ENCODE results near the gene IMPACT.

DNA sequence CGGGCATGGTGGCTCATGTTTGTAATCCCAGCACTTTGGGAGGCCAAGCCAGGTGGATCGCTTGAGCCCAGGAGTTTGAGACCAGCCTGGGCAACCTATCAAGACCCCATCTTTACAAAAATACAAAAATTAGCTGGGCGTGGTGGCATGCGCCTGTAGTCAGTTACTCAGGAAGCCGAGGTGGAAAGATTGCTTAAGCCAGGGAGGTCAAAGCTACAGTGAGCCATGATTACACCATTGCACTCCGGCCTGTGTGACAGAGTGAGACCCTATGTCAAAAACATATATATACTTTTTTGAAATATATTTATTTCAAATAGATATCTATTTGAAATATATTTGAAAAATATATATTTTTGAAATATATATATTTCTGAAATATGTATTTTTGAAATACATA lies 39.8 kb upstream of the IMPACT start:
- TF ChIP-seq TAF1 (IDR thresholded peaks at IDR 0.05; ENCODE audit: borderline replicate concordance, insufficient read depth, low read length) (no peak), POLR2AphosphoS5 (IDR thresholded peaks at IDR 0.05; ENCODE audit: low read depth, low read length) (no peak)
- TF ChIP-seq, protein P1, sequence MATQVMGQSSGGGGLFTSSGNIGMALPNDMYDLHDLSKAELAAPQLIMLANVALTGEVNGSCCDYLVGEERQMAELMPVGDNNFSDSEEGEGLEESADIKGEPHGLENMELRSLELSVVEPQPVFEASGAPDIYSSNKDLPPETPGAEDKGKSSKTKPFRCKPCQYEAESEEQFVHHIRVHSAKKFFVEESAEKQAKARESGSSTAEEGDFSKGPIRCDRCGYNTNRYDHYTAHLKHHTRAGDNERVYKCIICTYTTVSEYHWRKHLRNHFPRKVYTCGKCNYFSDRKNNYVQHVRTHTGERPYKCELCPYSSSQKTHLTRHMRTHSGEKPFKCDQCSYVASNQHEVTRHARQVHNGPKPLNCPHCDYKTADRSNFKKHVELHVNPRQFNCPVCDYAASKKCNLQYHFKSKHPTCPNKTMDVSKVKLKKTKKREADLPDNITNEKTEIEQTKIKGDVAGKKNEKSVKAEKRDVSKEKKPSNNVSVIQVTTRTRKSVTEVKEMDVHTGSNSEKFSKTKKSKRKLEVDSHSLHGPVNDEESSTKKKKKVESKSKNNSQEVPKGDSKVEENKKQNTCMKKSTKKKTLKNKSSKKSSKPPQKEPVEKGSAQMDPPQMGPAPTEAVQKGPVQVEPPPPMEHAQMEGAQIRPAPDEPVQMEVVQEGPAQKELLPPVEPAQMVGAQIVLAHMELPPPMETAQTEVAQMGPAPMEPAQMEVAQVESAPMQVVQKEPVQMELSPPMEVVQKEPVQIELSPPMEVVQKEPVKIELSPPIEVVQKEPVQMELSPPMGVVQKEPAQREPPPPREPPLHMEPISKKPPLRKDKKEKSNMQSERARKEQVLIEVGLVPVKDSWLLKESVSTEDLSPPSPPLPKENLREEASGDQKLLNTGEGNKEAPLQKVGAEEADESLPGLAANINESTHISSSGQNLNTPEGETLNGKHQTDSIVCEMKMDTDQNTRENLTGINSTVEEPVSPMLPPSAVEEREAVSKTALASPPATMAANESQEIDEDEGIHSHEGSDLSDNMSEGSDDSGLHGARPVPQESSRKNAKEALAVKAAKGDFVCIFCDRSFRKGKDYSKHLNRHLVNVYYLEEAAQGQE (IDR thresholded peaks at IDR 0.05; ENCODE audit: insufficient read depth in 1 of 2, low read depth in 2 of 2, low read length in 2 of 2) = no peak
